Heart left ventricle (tissue), 16 donors: ENCODE data around the gene ADGRV1. TPM values are rescaled to one million over a fixed set of nuclear protein-coding genes. Genes with fewer than 3 reads are reported as not detected.
"Not testable (repeated sequence)": the region's sequence is repeated elsewhere in the genome, so short reads cannot be mapped to it uniquely, and the experiment has no call there.

Experiments
- ATAC-seq, 4 donors: fragments of 200-7000 bp; cut with Tn5 transposase; one replicate each; pipeline ENCODE4 v1.9.1; 2020 to 2022; ENCODE audit warnings: moderate library complexity in 4 of 4, mild to moderate bottlenecking in 3 of 4, moderate number of reproducible peaks in 1 of 4
- DNase-seq, 5 donors: peaks; one replicate each; pipeline ENCODE4 v3.0.0-alpha.2; 2020
- H3K27ac ChIP-seq, 12 donors: fragments of 200-600 bp; sonication (generic) in 4 of 12; one replicate each; pipeline versions ENCODE4 v1.5.0 to v1.8.0; 2016 to 2022; ENCODE audit warnings: mild to moderate bottlenecking in 2 of 12
- H3K27me3 ChIP-seq, 9 donors: fragments of 200-600 bp; sonication (generic) in 2 of 9; one replicate each; pipeline versions ENCODE4 v1.5.1 to v1.8.0; 2016 to 2022; ENCODE audit warnings: mild to moderate bottlenecking in 3 of 9
- H3K36me3 ChIP-seq, 9 donors: fragments of 200-600 bp; sonication (generic) in 2 of 9; one replicate each; pipeline versions ENCODE4 v1.5.0 to v1.8.0; 2018 to 2022; ENCODE audit warnings: mild to moderate bottlenecking in 2 of 9
- H3K4me1 ChIP-seq, 12 donors: fragments of 200-600 bp; sonication (generic) in 4 of 12; one replicate each; pipeline versions ENCODE4 v1.5.0 to v1.8.0; 2016 to 2022; ENCODE audit warnings: mild to moderate bottlenecking in 3 of 12
- H3K4me3 ChIP-seq, 12 donors: fragments of 200-600 bp; sonication (generic) in 4 of 12; one replicate each; pipeline versions ENCODE4 v1.5.0 to v1.8.0; 2017 to 2022; ENCODE audit warnings: mild to moderate bottlenecking in 9 of 12, moderate library complexity in 4 of 12
- H3K9me3 ChIP-seq, 12 donors: fragments of 200-600 bp; sonication (generic) in 4 of 12; one replicate each; pipeline versions ENCODE4 v1.5.0 to v1.8.0; 2016 to 2022; ENCODE audit warnings: mild to moderate bottlenecking in 1 of 12
- POLR2A ChIP-seq, 2 donors: fragments of 450-650 bp; IDR thresholded peaks; one replicate each; pipeline ENCODE4 v1.6.1; 2017; ENCODE audit warnings: antibody characterized with exemption in 2 of 2, mild to moderate bottlenecking in 2 of 2, moderate library complexity in 2 of 2
- WGBS, 4 donors: extraction: QIAGEN DNeasy Blood & Tissue Kit in 2 of 4; methylation state at CpG; one replicate each; pipeline versions ENCODE4 v1.1.5 to v1.1.7; 2013 to 2018; 5-methylcytosine and 5-hydroxymethylcytosine counted together
- intact Hi-C, 10 donors: fragments of 100-400 bp; cut with DNase I; formaldehyde crosslinking; loops; one replicate each; pipeline versions ENCODE4 v1.11.1 to v1.14.2; 2022
- polyA plus RNA-seq, 2 donors: library from polyadenylated mRNA; stranded (reverse); fragments of 200-250 nt; gene quantifications; one replicate each; pipeline ENCODE4 v1.2.3, GENCODE V29; 2013
- total RNA-seq, 9 donors: library from RNA; depleted of rRNA in 2 of 9; stranded (reverse); fragments of >200 nt in 2 of 9; fragmentation: NEBNext Ultra II Directional in 3 of 9; extraction: Animal tissue kit (Norgen Biotek cat#: 25700) in 3 of 9; gene quantifications; one replicate each; pipeline versions ENCODE4 v1.1.0 to v1.2.4, GENCODE V29; 2016 to 2023
- TF ChIP-seq, protein P1 (sequence below), 12 donors: fragments of 200-600 bp; sonication (generic) in 4 of 12; IDR thresholded peaks; one replicate each; pipeline versions ENCODE4 v1.5.0 to v1.8.0; 2018 to 2022; ENCODE audit warnings: antibody characterized with exemption in 12 of 12, mild to moderate bottlenecking in 5 of 12
- donor health status: ischemic (EF 13 %, LVEDD 7.1; RV severe dilation, severe dysfunction).
- donor health status: healthy with polysubstance abuse.
- donor health status: DM: no; HTN: yes; CAD: no.
- donor health status: DM: no; HTN: no; CAD: no.
- donor health status: ischemic (EF 25% LVEDD 6.9; RV normal size, moderate dysfunction).
- donor health status: ischemic (EF 25% LVEDD 5.7; RV mildly dilated, moderate dysfunction).
- donor health status: healthy.
- donor health status: DM: yes; HTN: yes; CAD: no.
- donor health status: ischemic (EF 35%, LVEDD 5.7; RV mildly dilated, moderate dysfunction).
- donor health status: nonischemic (EF 11% LVEDD 7.7; RV severe dilation, severe dysfunction).
- donor health status: DM: yes; HTN: yes; CAD: no.
- donor health status: PGD.
- donor health status: ischemic (EF 29% LVEDD 5.4; RV normal size, mild dysfunction).
- donor health status: nonischemic (EF 23%, LVEDD 6.1; RV moderate dilation, normal function).

Gene ADGRV1
- total and polyA plus RNA-seq, 11 donors, result 0.25 to 0.29 TPM; not detected in 9

DNA sequence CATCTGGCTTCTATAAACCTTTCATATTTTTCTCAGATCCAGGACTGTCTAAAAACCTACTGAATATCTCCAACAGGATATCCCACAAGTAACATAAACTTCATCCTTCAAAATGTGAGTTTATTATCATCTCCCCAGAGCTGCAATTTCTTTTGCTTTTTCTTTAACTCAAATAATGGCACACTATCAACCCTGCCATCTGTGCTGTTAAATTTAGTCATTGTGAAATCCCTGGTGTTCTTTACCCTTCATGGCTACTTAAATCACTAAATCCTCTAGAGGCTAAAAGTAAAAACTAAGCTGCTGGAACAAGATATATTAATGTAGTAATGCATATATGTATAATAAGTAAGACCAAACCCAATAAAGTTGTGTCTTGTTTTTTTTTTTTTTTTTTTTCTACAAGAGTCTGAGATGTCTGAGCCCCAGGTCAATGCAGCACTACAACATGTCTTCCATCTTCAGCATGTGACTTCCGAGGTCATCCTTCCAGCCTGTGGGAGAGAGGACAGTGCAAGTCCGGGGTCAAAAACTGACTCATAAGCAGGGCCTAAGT lies 362.9 kb downstream of the ADGRV1 start:
- Histone ChIP-seq H3K27ac (no peak overlapping the region), H3K4me1 (peaks cover 0 to 8% (median 0%) of the 10 kb centered on the region in 12 donors), H3K9me3 (no peaks in the 10 kb centered on the region), H3K4me3 (no peak overlapping the region), H3K36me3 (no peaks in the 10 kb centered on the region), H3K27me3 (no peaks in the 10 kb centered on the region)
- DNase-seq (no peak), ATAC-seq (no peak)
- intact Hi-C loops, result no loop called here
- no peak for TF ChIP-seq POLR2A (IDR thresholded peaks at IDR 0.05)
- TF ChIP-seq, protein P1, sequence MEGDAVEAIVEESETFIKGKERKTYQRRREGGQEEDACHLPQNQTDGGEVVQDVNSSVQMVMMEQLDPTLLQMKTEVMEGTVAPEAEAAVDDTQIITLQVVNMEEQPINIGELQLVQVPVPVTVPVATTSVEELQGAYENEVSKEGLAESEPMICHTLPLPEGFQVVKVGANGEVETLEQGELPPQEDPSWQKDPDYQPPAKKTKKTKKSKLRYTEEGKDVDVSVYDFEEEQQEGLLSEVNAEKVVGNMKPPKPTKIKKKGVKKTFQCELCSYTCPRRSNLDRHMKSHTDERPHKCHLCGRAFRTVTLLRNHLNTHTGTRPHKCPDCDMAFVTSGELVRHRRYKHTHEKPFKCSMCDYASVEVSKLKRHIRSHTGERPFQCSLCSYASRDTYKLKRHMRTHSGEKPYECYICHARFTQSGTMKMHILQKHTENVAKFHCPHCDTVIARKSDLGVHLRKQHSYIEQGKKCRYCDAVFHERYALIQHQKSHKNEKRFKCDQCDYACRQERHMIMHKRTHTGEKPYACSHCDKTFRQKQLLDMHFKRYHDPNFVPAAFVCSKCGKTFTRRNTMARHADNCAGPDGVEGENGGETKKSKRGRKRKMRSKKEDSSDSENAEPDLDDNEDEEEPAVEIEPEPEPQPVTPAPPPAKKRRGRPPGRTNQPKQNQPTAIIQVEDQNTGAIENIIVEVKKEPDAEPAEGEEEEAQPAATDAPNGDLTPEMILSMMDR (IDR thresholded peaks at IDR 0.05), result no peak
- 90 to 95% (median 93%) methylated on average over 2 of the region's 2 CpGs for WGBS, 4 donors

DNA sequence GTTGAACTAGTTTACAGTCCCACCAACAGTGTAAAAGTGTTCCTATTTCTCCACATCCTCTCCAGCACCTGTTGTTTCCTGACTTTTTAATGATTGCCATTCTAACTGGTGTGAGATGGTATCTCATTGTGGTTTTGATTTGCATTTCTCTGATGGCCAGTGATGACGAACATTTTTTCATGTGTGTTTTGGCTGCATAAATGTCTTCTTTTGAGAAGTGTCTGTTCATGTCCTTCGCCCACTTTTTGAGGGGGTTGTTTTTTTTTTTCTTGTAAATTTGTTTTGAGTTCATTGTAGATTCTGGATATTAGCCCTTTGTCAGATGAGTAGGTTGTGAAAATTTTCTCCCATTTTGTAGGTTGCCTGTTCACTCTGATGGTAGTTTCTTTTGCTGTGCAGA lies 365.6 kb downstream of the ADGRV1 start:
- H3K36me3 ChIP-seq, intact Hi-C loops, H3K9me3 ChIP-seq, H3K4me3 ChIP-seq, H3K4me1 ChIP-seq, H3K27ac ChIP-seq, DNase-seq, H3K27me3 ChIP-seq, ATAC-seq: not testable (repeated sequence)
- WGBS, 4 donors, result 85 to 88% (median 87%) methylated on average over 2 of the region's 2 CpGs

DNA sequence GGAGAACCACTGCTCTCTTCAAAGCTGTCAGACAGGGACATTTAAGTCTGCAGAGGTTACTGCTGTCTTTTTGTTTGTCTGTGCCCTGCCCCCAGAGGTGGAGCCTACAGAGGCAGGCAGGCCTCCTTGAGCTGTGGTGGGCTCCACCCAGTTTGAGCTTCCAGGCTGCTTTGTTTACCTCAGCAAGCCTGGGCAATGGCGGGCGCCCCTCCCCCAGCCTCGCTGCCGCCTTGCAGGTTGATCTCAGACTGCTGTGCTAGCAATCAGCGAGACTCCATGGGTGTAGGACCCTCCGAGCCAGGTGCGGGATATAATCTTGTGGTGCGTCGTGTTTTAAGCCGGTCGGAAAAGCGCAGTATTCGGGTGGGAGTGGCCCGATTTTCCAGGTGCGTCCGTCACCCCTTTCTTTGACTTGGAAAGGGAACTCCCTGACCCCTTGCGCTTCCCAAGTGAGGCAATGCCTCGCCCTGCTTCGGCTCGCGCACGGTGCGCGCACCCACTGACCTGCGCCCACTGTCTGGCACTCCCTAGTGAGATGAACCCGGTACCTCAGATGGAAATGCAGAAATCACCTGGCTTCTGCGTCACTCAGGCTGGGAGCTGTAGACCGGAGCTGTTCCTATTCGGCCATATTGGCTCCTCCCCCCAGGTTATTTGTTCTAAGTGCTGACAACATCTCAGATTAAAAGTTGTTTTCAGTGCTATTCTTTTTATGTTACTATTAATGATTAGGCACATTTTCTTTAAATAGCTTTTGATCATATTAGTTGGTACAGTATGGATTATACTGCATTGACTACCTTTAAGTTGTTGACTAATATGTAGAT lies 370.6 kb downstream of the ADGRV1 start:
- H3K4me1 ChIP-seq, H3K27me3 ChIP-seq, H3K4me3 ChIP-seq, H3K27ac ChIP-seq, intact Hi-C loops, DNase-seq, H3K36me3 ChIP-seq, ATAC-seq, H3K9me3 ChIP-seq: not testable (repeated sequence)
- WGBS, 4 donors, result 88 to 95% (median 91%) methylated on average over 10 to 24 of the region's 29 CpGs

GRCh38 chr5:90930062-90930461 lies 371.5 kb downstream of the ADGRV1 start:
- H3K4me3 ChIP-seq, result no peak overlapping the region
- no peaks in the 10 kb centered on the region for H3K36me3 ChIP-seq
- no peak for ATAC-seq
- H3K4me1 ChIP-seq, result peaks cover 0 to 6% (median 0%) of the 10 kb centered on the region in 12 donors
- no peak for DNase-seq
- no peak overlapping the region for H3K27ac ChIP-seq
- TF ChIP-seq, protein P1 (IDR thresholded peaks at IDR 0.05), result no peak
- TF ChIP-seq POLR2A (IDR thresholded peaks at IDR 0.05), result no peak
- peaks cover 0 to 13% (median 0%) of the 10 kb centered on the region in 12 donors for H3K9me3 ChIP-seq
- H3K27me3 ChIP-seq, result no peaks in the 10 kb centered on the region
- 80 to 92% (median 86%) methylated on average over 5 of the region's 5 CpGs for WGBS, 4 donors
- intact Hi-C loops, result loop anchor here (5.0 to 10.0 kb wide), 9 partner anchors 63 to 495 kb away; partner anchors contain the start of gene ARRDC3 (in 3 of the 10)

DNA sequence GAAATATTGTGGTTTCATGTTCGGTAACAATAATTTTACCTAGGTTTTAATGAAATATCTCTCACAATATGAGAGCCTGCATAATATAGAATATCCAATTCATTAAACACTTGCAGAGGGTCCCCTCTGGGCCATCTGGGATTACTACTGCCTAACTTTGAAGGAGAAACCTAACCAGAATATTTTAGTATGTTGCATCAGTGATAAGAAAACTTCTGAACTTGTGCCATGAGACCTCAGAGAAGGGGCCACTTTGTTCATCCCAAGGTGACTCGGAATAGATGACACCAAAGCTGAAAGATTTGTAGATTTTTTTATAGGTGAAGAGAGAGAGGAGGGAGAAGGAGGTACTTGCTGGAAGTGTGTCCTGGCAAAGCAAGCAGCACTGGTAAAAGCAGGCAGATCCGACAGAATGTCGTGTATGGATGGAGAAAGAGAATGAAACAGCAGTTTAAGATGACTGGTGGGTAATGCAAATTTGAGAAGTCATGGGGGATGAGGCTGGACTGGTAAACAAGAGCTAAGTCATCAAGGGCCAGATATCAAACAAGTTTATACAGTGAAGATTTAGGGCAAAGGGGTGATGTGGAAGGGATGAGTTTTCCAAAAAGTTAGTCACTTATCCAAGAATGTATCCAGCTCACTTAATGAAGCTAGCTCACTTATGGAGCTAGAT lies 372.3 kb downstream of the ADGRV1 start:
- WGBS, 4 donors, result 68 to 79% (median 75%) methylated on average over 4 of the region's 4 CpGs
- H3K4me1 ChIP-seq, result peaks cover 0 to 6% (median 0%) of the 10 kb centered on the region in 12 donors
- H3K27ac ChIP-seq, result no peak overlapping the region
- H3K9me3 ChIP-seq, result peaks cover 0 to 13% (median 0%) of the 10 kb centered on the region in 12 donors
- no peak overlapping the region for H3K4me3 ChIP-seq
- DNase-seq, result no peak
- TF ChIP-seq, protein P1 (IDR thresholded peaks at IDR 0.05), result no peak
- no peak for TF ChIP-seq POLR2A (IDR thresholded peaks at IDR 0.05)
- no peaks in the 10 kb centered on the region for H3K36me3 ChIP-seq
- H3K27me3 ChIP-seq, result no peaks in the 10 kb centered on the region
- no peak for ATAC-seq
- intact Hi-C loops, result loop anchor here (5.0 to 10.0 kb wide), 9 partner anchors 64 to 494 kb away; partner anchors contain the start of gene ARRDC3 (in 3 of the 10)
